Breast epithelium (tissue), 3 donors: ENCODE data around the gene GDPD5.

Experiments
- POLR2A ChIP-seq: fragments of 450-650 bp; IDR thresholded peaks from one replicate; pipeline ENCODE4 v1.6.1; 2016; ENCODE audit warnings: antibody characterized with exemption, mild to moderate bottlenecking, moderate library complexity
- POLR2AphosphoS5 ChIP-seq, 3 donors: sonication (generic); formaldehyde crosslinking; IDR thresholded peaks; one replicate each; pipeline ENCODE4 v1.6.1; 2017; ENCODE audit warnings: antibody characterized with exemption in 3 of 3
- TF ChIP-seq, protein P1 (sequence below), 3 donors: fragments of 450-650 bp; IDR thresholded peaks; one replicate each; pipeline ENCODE4 v1.5.1; 2016 to 2017; ENCODE audit warnings: antibody characterized with exemption in 3 of 3, mild to moderate bottlenecking in 3 of 3, moderate library complexity in 3 of 3

DNA sequence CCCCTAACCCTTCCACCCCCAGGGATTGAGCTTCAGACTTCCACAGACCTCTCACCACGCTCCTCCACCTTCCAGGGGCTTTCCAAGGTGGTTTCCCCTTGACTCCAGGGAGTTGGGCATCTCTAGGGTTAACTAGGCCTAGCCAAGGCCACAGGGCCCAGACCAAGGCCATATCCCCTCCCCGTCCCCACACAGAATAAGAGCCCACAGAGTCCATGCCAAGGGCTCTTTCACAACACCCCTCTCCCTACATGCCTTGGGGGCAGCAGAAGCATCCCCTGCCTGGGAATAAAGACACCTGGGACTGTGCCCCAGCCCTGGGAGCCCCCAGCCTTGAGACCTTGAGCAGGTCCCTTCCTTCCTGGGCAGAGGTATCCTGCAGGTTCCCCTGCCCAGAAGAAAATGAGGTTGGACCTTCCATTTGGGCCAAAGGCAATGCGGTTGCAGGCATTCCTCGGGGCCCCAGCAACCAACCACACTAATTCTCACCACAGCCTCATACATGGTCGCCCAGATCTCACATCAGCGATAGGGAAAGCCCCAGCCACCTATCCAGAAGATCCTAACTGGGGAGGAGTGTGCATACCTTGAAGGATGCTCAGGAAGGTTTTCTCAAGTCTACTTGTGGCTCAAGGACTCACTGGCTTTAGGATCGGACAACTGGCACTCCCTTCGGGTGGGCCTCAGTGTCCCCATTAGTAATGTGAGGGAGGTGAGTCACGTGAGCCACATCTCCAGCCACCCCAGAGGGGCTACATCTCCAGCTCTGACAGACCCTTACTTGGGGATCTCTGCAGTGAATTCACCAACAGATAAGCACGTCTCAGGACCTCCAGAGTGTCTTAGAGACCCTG is 1.7 kb downstream of the GDPD5 start:
- TF ChIP-seq, protein P1, sequence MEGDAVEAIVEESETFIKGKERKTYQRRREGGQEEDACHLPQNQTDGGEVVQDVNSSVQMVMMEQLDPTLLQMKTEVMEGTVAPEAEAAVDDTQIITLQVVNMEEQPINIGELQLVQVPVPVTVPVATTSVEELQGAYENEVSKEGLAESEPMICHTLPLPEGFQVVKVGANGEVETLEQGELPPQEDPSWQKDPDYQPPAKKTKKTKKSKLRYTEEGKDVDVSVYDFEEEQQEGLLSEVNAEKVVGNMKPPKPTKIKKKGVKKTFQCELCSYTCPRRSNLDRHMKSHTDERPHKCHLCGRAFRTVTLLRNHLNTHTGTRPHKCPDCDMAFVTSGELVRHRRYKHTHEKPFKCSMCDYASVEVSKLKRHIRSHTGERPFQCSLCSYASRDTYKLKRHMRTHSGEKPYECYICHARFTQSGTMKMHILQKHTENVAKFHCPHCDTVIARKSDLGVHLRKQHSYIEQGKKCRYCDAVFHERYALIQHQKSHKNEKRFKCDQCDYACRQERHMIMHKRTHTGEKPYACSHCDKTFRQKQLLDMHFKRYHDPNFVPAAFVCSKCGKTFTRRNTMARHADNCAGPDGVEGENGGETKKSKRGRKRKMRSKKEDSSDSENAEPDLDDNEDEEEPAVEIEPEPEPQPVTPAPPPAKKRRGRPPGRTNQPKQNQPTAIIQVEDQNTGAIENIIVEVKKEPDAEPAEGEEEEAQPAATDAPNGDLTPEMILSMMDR (IDR thresholded peaks at IDR 0.05) = no peak
- TF ChIP-seq POLR2A (no peak), POLR2AphosphoS5 (IDR thresholded peaks at IDR 0.05) (no peak)
